ENCODE data around the gene DMTF1.

DNA sequence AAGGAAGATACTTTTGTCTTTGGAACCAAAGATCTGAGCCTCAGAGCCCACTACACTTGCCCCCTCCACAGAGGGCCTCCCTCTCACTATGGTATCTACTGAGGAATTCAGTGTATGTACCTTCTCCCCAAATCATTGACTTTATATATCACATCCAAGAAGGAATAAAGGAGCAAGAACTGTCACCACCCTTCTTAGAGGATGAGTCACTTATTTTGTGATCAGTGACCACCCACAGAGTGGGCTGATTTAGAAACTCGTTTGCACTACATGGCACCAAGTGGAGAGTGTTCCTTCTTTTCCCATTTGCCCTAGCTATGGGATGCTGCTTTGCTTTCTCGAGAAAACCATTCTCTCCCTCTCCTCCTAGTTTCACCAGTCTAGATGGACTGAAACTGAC is 61.6 kb downstream of the DMTF1 start:
- TF ChIP-seq CTCF (IDR thresholded peaks at IDR 0.05; ENCODE audit: insufficient read depth, low read length, poor library complexity, severe bottlenecking): no peak
- no peak for TF ChIP-seq EZH2phosphoT487 (conservative IDR thresholded peaks at IDR 0.05; ENCODE audit: low read length)

Measured in SU-DHL-6 (cell line).